Measurements from ENCODE around the gene IRF2BPL. TPM values are rescaled to one million over a fixed set of nuclear protein-coding genes. Genes with fewer than 3 reads are reported as not detected.
A peak's percentile ranks its signal among the peaks of the same experiment; 100 is the strongest.

The IRF2BPL gene
- total and polyA plus RNA-seq, 2 of the 8 experiments (the other 6 are each of a cell fraction or from before 2014, with no cell fraction given), result 18.8 to 57.0 TPM

GRCh38 chr14:76997257-76997970, 31.1 kb downstream of the IRF2BPL start:
- no peak overlapping the region for H4K8ac ChIP-seq (ENCODE audit: extremely low read depth, insufficient read depth, low read length)
- TF ChIP-seq CBX5 (IDR thresholded peaks at IDR 0.05; ENCODE audit: low read depth, low read length), result no peak
- TF ChIP-seq, protein P1, sequence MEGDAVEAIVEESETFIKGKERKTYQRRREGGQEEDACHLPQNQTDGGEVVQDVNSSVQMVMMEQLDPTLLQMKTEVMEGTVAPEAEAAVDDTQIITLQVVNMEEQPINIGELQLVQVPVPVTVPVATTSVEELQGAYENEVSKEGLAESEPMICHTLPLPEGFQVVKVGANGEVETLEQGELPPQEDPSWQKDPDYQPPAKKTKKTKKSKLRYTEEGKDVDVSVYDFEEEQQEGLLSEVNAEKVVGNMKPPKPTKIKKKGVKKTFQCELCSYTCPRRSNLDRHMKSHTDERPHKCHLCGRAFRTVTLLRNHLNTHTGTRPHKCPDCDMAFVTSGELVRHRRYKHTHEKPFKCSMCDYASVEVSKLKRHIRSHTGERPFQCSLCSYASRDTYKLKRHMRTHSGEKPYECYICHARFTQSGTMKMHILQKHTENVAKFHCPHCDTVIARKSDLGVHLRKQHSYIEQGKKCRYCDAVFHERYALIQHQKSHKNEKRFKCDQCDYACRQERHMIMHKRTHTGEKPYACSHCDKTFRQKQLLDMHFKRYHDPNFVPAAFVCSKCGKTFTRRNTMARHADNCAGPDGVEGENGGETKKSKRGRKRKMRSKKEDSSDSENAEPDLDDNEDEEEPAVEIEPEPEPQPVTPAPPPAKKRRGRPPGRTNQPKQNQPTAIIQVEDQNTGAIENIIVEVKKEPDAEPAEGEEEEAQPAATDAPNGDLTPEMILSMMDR (IDR thresholded peaks at IDR 0.05; ENCODE audit: control extremely low read depth in 1 of 3, insufficient read depth in 1 of 3, low read depth in 1 of 3, low read length in 3 of 3), result no peak
- no peak for TF ChIP-seq TBP (IDR thresholded peaks at IDR 0.05; ENCODE audit: low read depth, low read length)
- TF ChIP-seq TCF12 (IDR thresholded peaks at IDR 0.05; ENCODE audit: low read depth, low read length), result no peak
- TF ChIP-seq E2F6 (IDR thresholded peaks at IDR 0.05), result no peak
- TF ChIP-seq CEBPB (IDR thresholded peaks at IDR 0.05; ENCODE audit: low read depth, low read length), result no peak
- TF ChIP-seq RXRA (IDR thresholded peaks at IDR 0.05; ENCODE audit: insufficient read depth, low read depth, low read length), result no peak
- no peak for TF ChIP-seq SP2 (IDR thresholded peaks at IDR 0.05; ENCODE audit: low read length)
- no peak for TF ChIP-seq KDM4A (IDR thresholded peaks at IDR 0.05; ENCODE audit: low read depth, low read length, severe bottlenecking)

More at GRCh38 chr14:76997257-76997970, 31.1 kb downstream of the IRF2BPL start:
- Histone ChIP-seq H3K18ac (ENCODE audit: extremely low read depth, low read length) (no peak overlapping the region; the same call in 1 of the 2 replicates), H4K20me1 (replicated peaks in 1 of 2; ENCODE audit: control insufficient read depth in 1 of 2, insufficient read depth in 2 of 2, low read length in 2 of 2) (no peaks in the 10 kb centered on the region), H3K4me2 (ENCODE audit: insufficient read depth in 1 of 2, low read depth in 2 of 2, low read length in 2 of 2) (no peak overlapping the region; a peak in 1 of 4 replicates), H3K23ac (ENCODE audit: insufficient read length) (no peak overlapping the region), H2BK120ac (replicated peaks; ENCODE audit: low read depth, low read length) (no peak overlapping the region), H4K91ac (replicated peaks; ENCODE audit: insufficient read length, low read length) (no peak overlapping the region), H4K5ac (ENCODE audit: insufficient read length, low read depth, low read length) (no peak overlapping the region), H3K36me3 (ENCODE audit: control insufficient read depth in 2 of 4, insufficient read depth in 4 of 4, low read length in 3 of 4) (no peaks in the 10 kb centered on the region), H3K4ac (replicated peaks; ENCODE audit: insufficient read length, low read depth, low read length) (no peak overlapping the region), H2BK20ac (ENCODE audit: low read length) (0 out of 2 replicates have a peak overlapping the region, but pooled peaks have one; percentile 77), H3K56ac (replicated peaks; ENCODE audit: insufficient read length, low read depth, low read length) (no peak overlapping the region), H3K9ac (replicated peaks in 1 of 4; ENCODE audit: extremely low read depth in 1 of 4, low read depth in 3 of 4, low read length in 3 of 4) (no peak overlapping the region), H3K27ac (ENCODE audit: low read depth, low read length) (no peak overlapping the region), H3K27me3 (replicated peaks in 1 of 4; ENCODE audit: control insufficient read depth in 3 of 4, extremely low read depth in 1 of 4, insufficient read depth in 3 of 4, low read length in 3 of 4) (peaks cover 0 to 1% (median 0%) of the 10 kb centered on the region in 4 experiments; a peak in 1 of 7 replicates), H3K4me3 (ENCODE audit: extremely low read depth in 1 of 4, insufficient read depth in 2 of 4, low read depth in 3 of 4, low read length in 4 of 4) (no peak overlapping the region), H2AK5ac (ENCODE audit: low read depth, low read length) (no peak overlapping the region), H3K9me3 (ENCODE audit: insufficient read depth in 2 of 2, low read depth in 1 of 2, low read length in 1 of 2) (no peaks in the 10 kb centered on the region), H3K79me2 (ENCODE audit: control insufficient read depth in 1 of 2, insufficient read depth in 2 of 2, low read length in 2 of 2) (no peaks in the 10 kb centered on the region), H2BK12ac (ENCODE audit: low read depth, low read length) (peak overlapping the region; percentile 65; the same call in 1 of the 2 replicates), H2BK15ac (ENCODE audit: low read length) (no peak overlapping the region), H3K23me2 (ENCODE audit: low read depth, low read length) (peaks cover 3% of the 10 kb centered on the region; the same call in 1 of the 2 replicates), H2BK5ac (ENCODE audit: low read depth, low read length) (no peak overlapping the region), H3K14ac (ENCODE audit: insufficient read length) (no peak overlapping the region), H2AFZ (ENCODE audit: low read length) (no peak overlapping the region), H3K4me1 (replicated peaks in 1 of 4; ENCODE audit: control insufficient read depth in 3 of 4, insufficient read depth in 4 of 4, low read length in 3 of 4) (peaks cover 13 to 30% (median 17%) of the 10 kb centered on the region in 4 experiments), H3K79me1 (ENCODE audit: low read depth, low read length) (no peaks in the 10 kb centered on the region)
- DNase-seq (ENCODE audit: low read depth in 1 of 2, low spot score in 2 of 2), result no peak
- no peak for FAIRE-seq
- POLR2A ChIA-PET (ENCODE audit: partially characterized antibody), result interaction anchor here (0.7 to 1.9 kb wide), 10 partner anchors 11 to 334 kb away, joined by 3 to 6 read pairs (median 4); no protein-coding TSS in a partner anchor
- CTCF ChIA-PET (ENCODE audit: partially characterized antibody), result interaction anchor here (0.6 to 4.9 kb wide), 26 partner anchors 9 to 630 kb away, joined by 3 to 25 read pairs (median 4); no protein-coding TSS in a partner anchor
- 77% methylated on average over 6 of the region's 6 CpGs; no CpG with 5 or more reads in 1 of the 2 experiments for WGBS, 2 experiments (ENCODE audit: extremely low coverage in 1 of 2, insufficient coverage in 1 of 2, insufficient read length in 1 of 2, insufficient replicate concordance in 2 of 2, low coverage in 1 of 2, low lambda C conversion rate in 2 of 2, missing lambda C conversion rate in 1 of 2)
